ENCODE measurements around the gene PRDM15.

Gene PRDM15

GRCh38 chr21:41858466-41859296 is 20.5 kb downstream of the PRDM15 start:
- H3K27me3 ChIP-seq (replicated peaks; ENCODE audit: control insufficient read depth, insufficient read depth, low read length) = no peaks in the 10 kb centered on the region

GRCh38 chr21:41857771-41858300 is 21.3 kb downstream of the PRDM15 start:
- Histone ChIP-seq H3K4me3 (ENCODE audit: low read length) (no peak overlapping the region), H3K27me3 (replicated peaks; ENCODE audit: control insufficient read depth, insufficient read depth, low read length) (no peaks in the 10 kb centered on the region), H3K9ac (ENCODE audit: low read length) (no peak overlapping the region), H3K9me3 (ENCODE audit: control insufficient read depth, low read length) (no peaks in the 10 kb centered on the region), H3K4me1 (ENCODE audit: control insufficient read depth, insufficient read depth, low read length) (no peaks in the 10 kb centered on the region), H3K36me3 (ENCODE audit: control insufficient read depth, insufficient read depth, low read length, severe bottlenecking) (peaks cover 41% of the 10 kb centered on the region)
- DNase-seq (ENCODE audit: low read depth) = no peak

More at GRCh38 chr21:41858466-41859296, 20.5 kb downstream of the PRDM15 start:
- H3K36me3 ChIP-seq (ENCODE audit: control insufficient read depth, insufficient read depth, low read length, severe bottlenecking) = peaks cover 39% of the 10 kb centered on the region
- no peaks in the 10 kb centered on the region for H3K9me3 ChIP-seq (ENCODE audit: control insufficient read depth, low read length)
- no peak overlapping the region for H3K4me3 ChIP-seq (ENCODE audit: low read length)
- H3K9ac ChIP-seq (ENCODE audit: low read length) = no peak overlapping the region
- no peak for DNase-seq (ENCODE audit: low read depth)
- peaks cover 4% of the 10 kb centered on the region for H3K4me1 ChIP-seq (ENCODE audit: control insufficient read depth, insufficient read depth, low read length)

- Histone ChIP-seq H3K9me3 (ENCODE audit: control insufficient read depth, low read length) (no peaks in the 10 kb centered on the region), H3K27me3 (replicated peaks; ENCODE audit: control insufficient read depth, insufficient read depth, low read length) (no peaks in the 10 kb centered on the region), H3K4me1 (ENCODE audit: control insufficient read depth, insufficient read depth, low read length) (no peaks in the 10 kb centered on the region), H3K4me3 (ENCODE audit: low read length) (no peak overlapping the region), H3K36me3 (ENCODE audit: control insufficient read depth, insufficient read depth, low read length, severe bottlenecking) (peaks cover 41% of the 10 kb centered on the region), H3K9ac (ENCODE audit: low read length) (no peak overlapping the region)
- no peak for DNase-seq (ENCODE audit: low read depth)
Measured at GRCh38 chr21:41856572-41856971, 22.6 kb downstream of the PRDM15 start.

- Histone ChIP-seq H3K9me3 (ENCODE audit: control insufficient read depth, low read length) (no peaks in the 10 kb centered on the region), H3K4me1 (ENCODE audit: control insufficient read depth, insufficient read depth, low read length) (no peaks in the 10 kb centered on the region), H3K9ac (ENCODE audit: low read length) (no peak overlapping the region), H3K4me3 (ENCODE audit: low read length) (no peak overlapping the region), H3K36me3 (ENCODE audit: control insufficient read depth, insufficient read depth, low read length, severe bottlenecking) (peaks cover 43% of the 10 kb centered on the region), H3K27me3 (replicated peaks; ENCODE audit: control insufficient read depth, insufficient read depth, low read length) (no peaks in the 10 kb centered on the region)
- no peak for DNase-seq (ENCODE audit: low read depth)
Measured at GRCh38 chr21:41854426-41854995, 24.6 kb downstream of the PRDM15 start.

GRCh38 chr21:41852929-41853320 is 26.2 kb downstream of the PRDM15 start:
- H3K4me3 ChIP-seq (ENCODE audit: low read length) = no peak overlapping the region
- no peaks in the 10 kb centered on the region for H3K4me1 ChIP-seq (ENCODE audit: control insufficient read depth, insufficient read depth, low read length)
- no peak overlapping the region for H3K9ac ChIP-seq (ENCODE audit: low read length)
- no peaks in the 10 kb centered on the region for H3K27me3 ChIP-seq (replicated peaks; ENCODE audit: control insufficient read depth, insufficient read depth, low read length)
- DNase-seq (ENCODE audit: low read depth) = no peak
- peaks cover 38% of the 10 kb centered on the region for H3K36me3 ChIP-seq (ENCODE audit: control insufficient read depth, insufficient read depth, low read length, severe bottlenecking)
- H3K9me3 ChIP-seq (ENCODE audit: control insufficient read depth, low read length) = no peaks in the 10 kb centered on the region

GRCh38 chr21:41852151-41852928 is 26.8 kb downstream of the PRDM15 start:
- Histone ChIP-seq H3K9ac (ENCODE audit: low read length) (no peak overlapping the region), H3K36me3 (ENCODE audit: control insufficient read depth, insufficient read depth, low read length, severe bottlenecking) (peaks cover 38% of the 10 kb centered on the region), H3K27me3 (replicated peaks; ENCODE audit: control insufficient read depth, insufficient read depth, low read length) (no peaks in the 10 kb centered on the region), H3K9me3 (ENCODE audit: control insufficient read depth, low read length) (no peaks in the 10 kb centered on the region), H3K4me1 (ENCODE audit: control insufficient read depth, insufficient read depth, low read length) (no peaks in the 10 kb centered on the region), H3K4me3 (ENCODE audit: low read length) (no peak overlapping the region)
- no peak for DNase-seq (ENCODE audit: low read depth)

- no peak for DNase-seq (ENCODE audit: low read depth)
- Histone ChIP-seq H3K4me1 (ENCODE audit: control insufficient read depth, insufficient read depth, low read length) (no peaks in the 10 kb centered on the region), H3K9ac (ENCODE audit: low read length) (no peak overlapping the region), H3K4me3 (ENCODE audit: low read length) (no peak overlapping the region), H3K27me3 (replicated peaks; ENCODE audit: control insufficient read depth, insufficient read depth, low read length) (no peaks in the 10 kb centered on the region), H3K9me3 (ENCODE audit: control insufficient read depth, low read length) (no peaks in the 10 kb centered on the region), H3K36me3 (ENCODE audit: control insufficient read depth, insufficient read depth, low read length, severe bottlenecking) (peaks cover 32% of the 10 kb centered on the region)
Measured at GRCh38 chr21:41851090-41851790, 27.9 kb downstream of the PRDM15 start.

GRCh38 chr21:41850085-41850484 is 29.1 kb downstream of the PRDM15 start:
- no peaks in the 10 kb centered on the region for H3K27me3 ChIP-seq (replicated peaks; ENCODE audit: control insufficient read depth, insufficient read depth, low read length)
- no peak for DNase-seq (ENCODE audit: low read depth)
- no peaks in the 10 kb centered on the region for H3K4me1 ChIP-seq (ENCODE audit: control insufficient read depth, insufficient read depth, low read length)
- no peaks in the 10 kb centered on the region for H3K9me3 ChIP-seq (ENCODE audit: control insufficient read depth, low read length)
- no peak overlapping the region for H3K4me3 ChIP-seq (ENCODE audit: low read length)
- H3K9ac ChIP-seq (ENCODE audit: low read length) = no peak overlapping the region
- H3K36me3 ChIP-seq (ENCODE audit: control insufficient read depth, insufficient read depth, low read length, severe bottlenecking) = peaks cover 31% of the 10 kb centered on the region

- Histone ChIP-seq H3K4me1 (ENCODE audit: control insufficient read depth, insufficient read depth, low read length) (no peaks in the 10 kb centered on the region), H3K27me3 (replicated peaks; ENCODE audit: control insufficient read depth, insufficient read depth, low read length) (no peaks in the 10 kb centered on the region), H3K4me3 (ENCODE audit: low read length) (no peak overlapping the region), H3K9me3 (ENCODE audit: control insufficient read depth, low read length) (no peaks in the 10 kb centered on the region), H3K9ac (ENCODE audit: low read length) (no peak overlapping the region), H3K36me3 (ENCODE audit: control insufficient read depth, insufficient read depth, low read length, severe bottlenecking) (peaks cover 20% of the 10 kb centered on the region)
- no peak for DNase-seq (ENCODE audit: low read depth)
Measured at GRCh38 chr21:41848958-41849580, 30.1 kb downstream of the PRDM15 start.

GRCh38 chr21:41848533-41848932 is 30.6 kb downstream of the PRDM15 start:
- Histone ChIP-seq H3K9me3 (ENCODE audit: control insufficient read depth, low read length) (no peaks in the 10 kb centered on the region), H3K9ac (ENCODE audit: low read length) (no peak overlapping the region), H3K36me3 (ENCODE audit: control insufficient read depth, insufficient read depth, low read length, severe bottlenecking) (peaks cover 15% of the 10 kb centered on the region), H3K4me1 (ENCODE audit: control insufficient read depth, insufficient read depth, low read length) (no peaks in the 10 kb centered on the region), H3K27me3 (replicated peaks; ENCODE audit: control insufficient read depth, insufficient read depth, low read length) (no peaks in the 10 kb centered on the region), H3K4me3 (ENCODE audit: low read length) (no peak overlapping the region)
- DNase-seq (ENCODE audit: low read depth) = no peak
